Epithelial cell of esophagus (primary cell): ENCODE measurements around the gene GPS1.
A peak's percentile ranks its signal among the peaks of the same experiment; 100 is the strongest.

Experiments used
- DNase-seq: peaks from one replicate; pipeline ENCODE4 v3.0.0; 2010; ENCODE audit warnings: low read depth
- H3K4me3 ChIP-seq: 2 replicates; pipeline ENCODE4 v1.5.1; 2011; ENCODE audit warnings: mild to moderate bottlenecking, low read length, control low read depth
- TF ChIP-seq, protein P1 (sequence below): IDR thresholded peaks from 2 replicates; pipeline ENCODE4 v1.5.1; 2011; ENCODE audit warnings: low read depth, mild to moderate bottlenecking, low read length, control low read depth, inconsistent platforms; ENCODE audit not compliant: insufficient read depth; ENCODE audit errors: missing control alignments

Gene GPS1

DNA sequence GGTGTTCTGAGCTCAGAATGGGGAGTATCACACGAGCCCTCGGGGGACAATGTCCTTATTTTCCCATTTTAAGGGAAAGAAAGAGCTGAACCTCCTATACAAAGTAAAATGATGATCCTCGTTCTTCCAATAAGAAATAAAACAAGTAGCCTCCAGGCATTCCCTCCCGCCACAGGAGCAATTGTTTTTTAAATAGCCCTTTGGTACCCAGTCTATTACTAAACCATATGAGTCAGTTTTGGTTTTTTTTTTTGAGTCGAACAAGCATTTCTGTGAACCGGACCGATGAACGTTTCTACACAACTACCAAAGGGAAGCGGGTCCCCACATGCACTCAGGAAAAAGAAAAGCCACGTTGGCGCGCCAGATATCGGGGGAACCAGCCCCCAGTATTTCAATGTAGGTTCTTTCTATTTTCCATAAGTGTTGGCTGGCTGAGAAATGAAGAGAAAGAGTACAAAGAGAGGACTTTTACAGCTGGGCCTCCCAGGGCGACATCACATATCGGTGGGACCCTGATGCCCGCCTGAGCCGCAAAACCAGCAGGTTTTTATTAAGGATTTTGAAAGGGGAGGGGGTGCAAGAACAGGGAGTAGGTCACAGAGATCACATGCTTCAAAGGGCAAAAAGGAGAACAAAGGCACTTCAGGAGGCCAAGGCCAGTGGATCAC lies 10.4 kb upstream of the GPS1 start:
- H3K4me3 ChIP-seq = no peak overlapping the region
- peak; percentile 50 for DNase-seq
- TF ChIP-seq, protein P1, sequence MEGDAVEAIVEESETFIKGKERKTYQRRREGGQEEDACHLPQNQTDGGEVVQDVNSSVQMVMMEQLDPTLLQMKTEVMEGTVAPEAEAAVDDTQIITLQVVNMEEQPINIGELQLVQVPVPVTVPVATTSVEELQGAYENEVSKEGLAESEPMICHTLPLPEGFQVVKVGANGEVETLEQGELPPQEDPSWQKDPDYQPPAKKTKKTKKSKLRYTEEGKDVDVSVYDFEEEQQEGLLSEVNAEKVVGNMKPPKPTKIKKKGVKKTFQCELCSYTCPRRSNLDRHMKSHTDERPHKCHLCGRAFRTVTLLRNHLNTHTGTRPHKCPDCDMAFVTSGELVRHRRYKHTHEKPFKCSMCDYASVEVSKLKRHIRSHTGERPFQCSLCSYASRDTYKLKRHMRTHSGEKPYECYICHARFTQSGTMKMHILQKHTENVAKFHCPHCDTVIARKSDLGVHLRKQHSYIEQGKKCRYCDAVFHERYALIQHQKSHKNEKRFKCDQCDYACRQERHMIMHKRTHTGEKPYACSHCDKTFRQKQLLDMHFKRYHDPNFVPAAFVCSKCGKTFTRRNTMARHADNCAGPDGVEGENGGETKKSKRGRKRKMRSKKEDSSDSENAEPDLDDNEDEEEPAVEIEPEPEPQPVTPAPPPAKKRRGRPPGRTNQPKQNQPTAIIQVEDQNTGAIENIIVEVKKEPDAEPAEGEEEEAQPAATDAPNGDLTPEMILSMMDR = no peak

DNA sequence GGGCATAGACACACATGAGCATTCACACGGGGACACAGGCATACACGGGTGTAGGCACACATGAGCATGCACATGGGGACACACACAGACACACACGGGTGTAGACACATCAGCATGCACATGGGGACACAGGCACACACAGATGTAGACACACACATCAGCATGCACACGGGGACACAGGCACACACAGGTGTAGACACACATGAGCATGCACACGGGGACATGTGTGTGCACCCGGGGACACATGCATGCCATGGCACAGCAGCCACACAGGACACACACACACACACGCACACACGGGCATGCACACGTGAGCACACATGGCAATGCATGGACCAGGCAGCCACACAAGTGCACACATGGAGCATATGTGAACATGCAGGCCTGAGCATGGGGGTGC lies 9.0 kb upstream of the GPS1 start:
- TF ChIP-seq, protein P1 = no peak
- H3K4me3 ChIP-seq = no peak overlapping the region
- DNase-seq = no peak

DNA sequence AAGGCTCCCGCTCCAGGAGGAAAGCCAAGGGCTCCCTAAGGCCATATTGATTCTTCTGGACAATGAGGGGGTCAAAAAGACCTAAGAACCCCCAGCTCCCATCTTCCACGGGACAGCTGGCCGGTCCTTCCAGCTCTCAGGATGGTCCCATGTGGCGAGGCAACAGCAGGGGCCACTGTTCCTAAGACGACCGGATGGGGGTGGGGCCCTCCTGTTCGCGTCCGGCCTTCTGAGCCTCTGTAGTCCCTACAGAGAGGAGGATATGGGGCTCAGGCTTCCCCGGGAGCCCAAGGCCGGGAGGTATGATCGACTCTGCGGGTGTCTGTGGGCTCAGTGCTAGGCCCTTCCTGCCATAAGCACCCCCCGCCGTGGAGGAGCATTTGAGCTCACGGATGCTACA lies 8.2 kb upstream of the GPS1 start:
- no peak for DNase-seq
- TF ChIP-seq, protein P1 = no peak
- H3K4me3 ChIP-seq = no peak overlapping the region

DNA sequence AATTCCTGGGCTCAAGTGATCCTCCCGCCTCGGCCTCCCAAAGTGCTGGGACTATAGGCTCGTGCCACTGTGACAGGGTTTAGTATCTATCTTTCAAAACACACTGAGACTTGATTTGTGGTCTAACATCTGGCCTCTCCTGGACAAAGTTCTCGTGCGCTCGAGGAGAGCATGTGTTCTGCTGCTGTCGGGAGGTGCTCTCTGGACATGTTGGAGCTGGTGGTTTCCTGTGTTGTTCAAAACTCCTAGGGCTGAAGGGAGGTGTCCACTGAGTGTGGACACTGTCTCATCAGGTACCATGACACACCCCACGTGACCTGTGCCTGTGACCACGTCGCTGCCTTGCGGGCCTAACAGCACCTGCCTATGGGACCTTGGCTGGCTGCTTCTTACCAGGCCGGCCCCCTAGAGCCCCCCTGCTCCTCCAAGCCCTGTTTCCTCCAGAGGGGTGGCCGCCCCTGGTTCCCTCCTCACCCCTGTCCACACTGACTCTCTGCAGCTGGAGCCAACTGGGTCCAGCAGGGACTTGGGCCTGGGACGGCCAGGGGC lies 5.7 kb upstream of the GPS1 start:
- no peak for DNase-seq
- TF ChIP-seq, protein P1 = no peak
- H3K4me3 ChIP-seq = no peak overlapping the region

DNA sequence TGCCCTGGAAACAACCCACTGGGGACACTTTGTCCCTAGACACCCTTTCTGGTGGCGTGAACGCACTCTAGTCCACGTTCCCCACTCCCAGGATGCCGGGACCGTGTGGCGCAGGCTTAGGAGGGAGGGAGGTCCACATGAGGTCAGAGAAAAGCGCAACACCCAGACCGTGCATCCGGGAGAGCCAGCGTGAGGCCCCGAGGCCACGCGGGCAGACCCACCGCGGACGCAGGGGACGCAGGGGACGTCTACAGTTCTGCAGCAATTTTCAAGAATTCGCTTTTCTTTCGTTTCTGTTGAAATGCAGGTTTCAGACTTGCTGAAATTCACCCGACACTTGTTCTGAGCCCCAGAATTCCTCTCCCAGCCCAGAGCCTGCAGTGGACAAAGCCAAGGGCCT lies 4.8 kb upstream of the GPS1 start:
- TF ChIP-seq, protein P1 = no peak
- H3K4me3 ChIP-seq = no peak overlapping the region
- no peak for DNase-seq

DNA sequence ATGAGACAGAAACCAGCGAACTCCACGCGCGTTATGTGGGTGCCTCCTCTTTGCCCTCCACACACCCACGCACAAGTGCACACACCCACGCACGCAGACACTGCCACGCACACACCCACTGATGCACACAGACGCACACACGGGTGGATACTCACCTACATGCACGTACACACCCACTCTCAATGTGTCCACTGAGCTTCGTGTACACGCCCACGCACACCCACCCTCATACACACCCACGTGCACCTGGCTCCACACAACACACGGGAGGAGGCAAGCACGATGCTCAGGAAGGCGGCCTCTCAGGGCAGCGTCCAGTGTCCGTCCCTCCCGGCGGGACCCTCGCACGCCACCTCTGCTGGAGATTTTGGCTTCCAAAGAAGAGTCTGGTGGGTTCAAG lies 4.3 kb upstream of the GPS1 start:
- no peak overlapping the region for H3K4me3 ChIP-seq
- no peak for DNase-seq
- TF ChIP-seq, protein P1 = no peak
